ENCODE measurements around the gene VDR. TPM values are rescaled to one million over a fixed set of nuclear protein-coding genes. Genes with fewer than 3 reads are reported as not detected.

Gene VDR
- polyA plus RNA-seq, 6 donors from 2014 or later: 0.05 to 0.44 TPM; not detected in 4

DNA sequence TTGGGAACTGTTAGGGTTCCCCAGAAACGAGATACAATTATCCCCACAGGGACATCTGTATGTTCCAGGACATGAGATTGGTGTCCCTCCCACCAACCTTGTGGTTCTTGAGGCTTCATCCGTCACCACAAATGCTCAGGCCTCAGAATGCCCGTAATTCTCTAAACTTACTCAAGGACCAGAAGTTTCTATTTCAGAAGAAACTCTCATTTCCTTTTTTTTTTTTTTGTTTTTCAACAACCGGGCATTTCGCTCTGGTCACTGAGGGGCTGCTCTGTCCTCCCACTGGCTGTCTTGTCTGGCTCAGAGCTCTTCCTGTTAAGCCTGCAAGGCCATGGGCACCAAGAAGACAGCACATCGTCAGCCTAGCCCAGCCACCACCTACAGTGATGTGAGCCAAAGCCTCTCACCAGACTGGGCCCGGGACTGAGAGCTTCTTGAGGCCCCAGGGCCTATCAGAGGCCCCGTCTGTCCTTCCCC, 36.2 kb downstream of the VDR start:
- Mint-ChIP-seq H3K4me1 (peaks cover 35 to 43% (median 40%) of the 10 kb centered on the region in 3 donors), H3K27me3 (no peaks in the 10 kb centered on the region), H3K27ac (peak overlapping the region in 5 of 6 donors; percentile 11 to 92 (median 76)), H3K4me3 (peak overlapping the region in 6 of 8 donors; percentile 6 to 71 (median 36)), H3K36me3 (no peaks in the 10 kb centered on the region), H3K9me3 (no peaks in the 10 kb centered on the region)
- DNase-seq: no peak
- peak; percentile 48 to 63 for ATAC-seq (ENCODE audit: low read depth in 2 of 2)

DNA sequence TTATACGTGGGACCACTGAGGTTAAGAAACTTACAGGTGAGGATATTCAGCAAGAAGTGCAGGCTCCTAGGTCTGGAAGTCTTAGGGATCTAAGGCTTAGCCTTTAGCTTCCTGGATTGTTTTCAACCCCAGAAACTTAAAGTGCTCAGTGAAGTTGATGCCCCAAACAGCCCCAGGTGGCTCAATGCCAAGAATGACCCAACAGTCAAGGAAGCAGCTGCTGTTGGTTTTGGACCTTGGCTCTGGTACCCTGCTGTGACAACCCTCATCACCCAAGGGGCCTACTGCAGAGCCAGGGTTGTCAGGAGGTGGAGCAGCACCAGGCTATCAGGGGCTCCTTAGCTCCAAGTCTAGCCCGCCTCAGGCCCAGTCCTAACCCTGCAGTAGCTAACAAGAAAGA, 36.8 kb downstream of the VDR start:
- Mint-ChIP-seq H3K27ac (no peak overlapping the region), H3K27me3 (no peaks in the 10 kb centered on the region), H3K4me1 (peaks cover 34 to 43% (median 40%) of the 10 kb centered on the region in 3 donors), H3K4me3 (peak overlapping the region in 3 of 8 donors; percentile 9 to 71 (median 68)), H3K9me3 (no peaks in the 10 kb centered on the region), H3K36me3 (no peaks in the 10 kb centered on the region)
- DNase-seq: no peak
- ATAC-seq (ENCODE audit: low read depth in 2 of 2): no peak

DNA sequence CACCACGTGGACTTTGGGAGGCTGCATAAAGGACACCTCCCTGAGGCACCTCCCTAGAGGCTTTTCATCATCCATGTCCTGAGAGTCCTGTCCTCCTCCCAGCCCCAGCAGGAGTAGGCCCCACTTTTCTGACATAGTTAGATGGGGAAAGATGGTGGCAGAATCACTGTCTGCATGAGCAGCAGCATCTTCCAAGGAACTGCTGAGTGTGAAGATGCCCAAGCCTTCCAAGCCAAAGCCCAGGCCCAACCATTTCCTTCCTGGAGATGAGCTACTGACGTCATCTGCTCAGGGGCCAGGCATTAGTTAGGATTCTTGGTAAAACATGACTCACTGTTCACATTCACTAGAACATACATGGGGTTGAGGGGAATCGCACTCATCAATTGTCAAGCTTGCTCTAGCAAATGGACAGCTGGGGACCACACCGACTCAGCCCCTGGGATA, 37.3 kb downstream of the VDR start:
- no peak for DNase-seq

DNA sequence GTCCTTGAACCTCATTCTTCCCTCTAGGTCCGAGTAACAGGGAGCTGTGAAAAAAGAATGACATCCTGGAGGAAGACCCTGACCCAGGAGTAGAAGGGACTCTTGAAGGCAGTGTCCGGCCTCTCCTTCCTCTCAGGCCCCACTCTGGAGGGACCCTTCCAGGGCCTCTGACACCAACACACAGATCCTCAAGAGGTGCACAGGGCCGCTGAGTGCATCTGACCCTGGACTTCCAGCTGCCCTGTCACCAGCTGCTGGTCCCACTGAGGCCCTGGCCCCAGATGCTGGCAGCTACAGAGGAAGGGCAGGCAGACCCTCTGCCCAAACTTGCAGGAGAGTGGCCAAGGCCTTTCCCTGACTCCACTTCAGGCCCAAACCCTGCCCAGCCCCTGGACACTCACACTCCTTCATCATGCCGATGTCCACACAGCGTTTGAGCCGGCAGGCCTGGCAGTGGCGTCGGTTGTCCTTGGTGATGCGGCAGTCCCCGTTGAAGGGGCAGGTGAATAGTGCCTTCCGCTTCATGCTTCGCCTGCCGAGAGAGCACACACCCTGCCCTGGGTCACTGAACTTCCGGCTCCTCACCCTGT, 40.1 kb downstream of the VDR start:
- peak overlapping the region in 2 of 6 donors; percentile 76 to 79 for H3K27ac Mint-ChIP-seq
- H3K4me1 Mint-ChIP-seq: peaks cover 18 to 23% (median 21%) of the 10 kb centered on the region in 3 donors
- ATAC-seq (ENCODE audit: low read depth in 2 of 2): no peak
- H3K9me3 Mint-ChIP-seq: no peaks in the 10 kb centered on the region
- no peaks in the 10 kb centered on the region for H3K27me3 Mint-ChIP-seq
- no peak for DNase-seq
- H3K36me3 Mint-ChIP-seq: no peaks in the 10 kb centered on the region
- H3K4me3 Mint-ChIP-seq: no peak overlapping the region

More for the DNA sequence above, 37.3 kb downstream of the VDR start:
- peaks cover 33 to 43% (median 40%) of the 10 kb centered on the region in 3 donors for H3K4me1 Mint-ChIP-seq
- H3K9me3 Mint-ChIP-seq: no peaks in the 10 kb centered on the region
- H3K4me3 Mint-ChIP-seq: peak overlapping the region in 1 of 8 donors; percentile 47
- H3K27ac Mint-ChIP-seq: peak overlapping the region in 1 of 6 donors; percentile 21
- no peaks in the 10 kb centered on the region for H3K36me3 Mint-ChIP-seq
- no peaks in the 10 kb centered on the region for H3K27me3 Mint-ChIP-seq
- ATAC-seq (ENCODE audit: low read depth in 2 of 2): no peak

DNA sequence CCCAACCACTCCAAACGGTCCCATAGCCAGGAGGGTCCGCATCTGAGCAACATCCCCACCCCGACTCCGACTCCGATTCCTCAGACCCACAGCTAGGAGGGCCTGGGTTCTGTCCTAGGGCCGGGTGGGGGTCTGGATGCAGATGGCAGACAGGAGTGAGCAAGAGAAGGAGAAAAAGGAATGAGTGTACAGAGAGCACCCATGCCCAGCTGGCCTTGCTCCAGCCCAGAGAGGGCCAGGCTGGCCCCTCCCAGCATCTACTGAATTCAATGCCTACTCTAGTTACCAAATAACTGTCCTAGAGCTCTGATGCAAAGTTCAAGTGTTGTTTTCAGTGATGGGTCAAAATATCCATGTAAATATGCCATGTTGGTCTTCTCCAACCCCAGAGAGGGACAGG, 40.8 kb downstream of the VDR start:
- no peaks in the 10 kb centered on the region for H3K9me3 Mint-ChIP-seq
- H3K27me3 Mint-ChIP-seq: peaks cover 0 to 3% (median 0%) of the 10 kb centered on the region in 3 donors
- DNase-seq (no peak), ATAC-seq (ENCODE audit: low read depth in 2 of 2) (no peak)
- no peak overlapping the region for H3K27ac Mint-ChIP-seq
- peaks cover 12 to 17% (median 16%) of the 10 kb centered on the region in 3 donors for H3K4me1 Mint-ChIP-seq
- H3K36me3 Mint-ChIP-seq: no peaks in the 10 kb centered on the region
- H3K4me3 Mint-ChIP-seq: no peak overlapping the region

DNA sequence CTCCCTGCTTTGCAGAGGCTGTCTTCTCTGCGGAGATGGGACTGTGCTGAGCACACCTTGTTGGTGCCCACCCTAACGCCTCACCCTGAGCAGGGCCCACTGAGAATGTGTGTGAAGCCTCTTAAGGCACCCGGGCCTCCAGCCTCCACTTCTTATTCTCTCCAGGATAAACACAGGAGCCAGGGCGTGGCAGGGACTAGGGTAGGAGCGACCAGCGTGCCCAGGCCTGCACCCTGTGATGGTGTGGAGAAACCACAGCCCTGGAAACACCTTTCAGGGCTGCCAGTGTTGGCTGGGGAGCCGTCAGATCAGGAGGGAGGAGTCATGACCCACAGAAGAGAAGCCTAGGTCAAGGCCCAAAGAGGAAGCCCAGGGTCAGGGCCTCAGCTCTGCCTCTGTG, 41.3 kb downstream of the VDR start:
- Mint-ChIP-seq H3K4me3 (no peak overlapping the region), H3K9me3 (no peaks in the 10 kb centered on the region), H3K36me3 (no peaks in the 10 kb centered on the region), H3K4me1 (peaks cover 7 to 12% (median 10%) of the 10 kb centered on the region in 3 donors), H3K27me3 (peaks cover 0 to 3% (median 0%) of the 10 kb centered on the region in 3 donors), H3K27ac (no peak overlapping the region)
- no peak for DNase-seq
- ATAC-seq (ENCODE audit: low read depth in 2 of 2): no peak

DNA sequence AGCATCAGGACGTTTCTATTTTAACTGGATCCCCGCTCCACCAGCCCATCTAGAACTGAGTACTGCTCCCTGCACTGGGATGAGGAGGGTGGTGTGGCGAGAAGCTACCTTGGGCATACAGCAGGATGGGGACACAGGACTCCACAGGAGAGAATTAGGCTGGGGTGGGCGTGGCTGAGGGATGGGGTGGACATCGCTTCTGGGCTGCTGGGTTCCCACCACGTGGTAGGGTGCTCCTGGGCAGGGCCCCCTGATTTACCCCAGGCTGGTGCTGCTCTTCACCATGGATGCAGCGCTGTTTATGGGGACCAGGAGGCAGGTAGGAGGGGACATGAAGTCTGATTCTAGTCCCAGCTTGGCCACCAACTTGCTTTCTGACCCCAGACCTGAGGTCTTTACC, 41.9 kb downstream of the VDR start:
- H3K36me3 Mint-ChIP-seq: no peaks in the 10 kb centered on the region
- H3K27me3 Mint-ChIP-seq: peaks cover 0 to 3% (median 0%) of the 10 kb centered on the region in 3 donors
- no peak overlapping the region for H3K4me3 Mint-ChIP-seq
- H3K27ac Mint-ChIP-seq: no peak overlapping the region
- no peaks in the 10 kb centered on the region for H3K9me3 Mint-ChIP-seq
- H3K4me1 Mint-ChIP-seq: peaks cover 4 to 6% (median 4%) of the 10 kb centered on the region in 3 donors
- DNase-seq (no peak), ATAC-seq (ENCODE audit: low read depth in 2 of 2) (no peak)

DNA sequence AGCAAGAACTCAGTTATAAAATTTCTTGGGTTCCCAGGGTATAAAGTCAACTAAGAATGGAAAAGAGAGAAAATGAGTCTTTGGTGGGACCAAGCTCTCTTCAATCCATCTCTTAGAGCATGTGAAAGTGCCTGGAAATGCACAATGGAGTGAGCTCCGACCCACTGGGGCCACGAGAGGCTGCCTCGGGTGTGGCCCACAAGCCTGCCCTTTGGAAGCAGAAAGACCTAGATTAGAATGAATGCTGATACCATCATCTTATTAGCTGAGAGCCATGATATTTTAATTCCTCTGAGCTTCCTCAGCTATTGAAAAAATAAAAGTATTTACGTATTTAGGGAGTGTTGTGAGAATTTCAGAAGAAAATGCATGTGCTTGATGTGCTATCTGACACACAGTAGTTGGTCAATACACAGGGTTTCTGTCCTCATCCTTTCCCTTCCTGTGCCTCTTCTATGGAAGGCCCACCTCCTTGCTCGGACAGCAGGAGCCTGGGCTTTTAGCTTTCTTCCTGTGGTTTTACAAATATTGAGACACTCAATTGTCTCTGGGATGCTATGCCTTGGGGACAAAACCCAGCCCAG, 42.5 kb downstream of the VDR start:
- no peak for ATAC-seq (ENCODE audit: low read depth in 2 of 2)
- Mint-ChIP-seq H3K36me3 (no peaks in the 10 kb centered on the region), H3K27me3 (peaks cover 0 to 3% (median 0%) of the 10 kb centered on the region in 3 donors), H3K4me1 (peaks cover 0 to under 1% (median 0%) of the 10 kb centered on the region in 3 donors), H3K27ac (no peak overlapping the region), H3K4me3 (no peak overlapping the region), H3K9me3 (no peaks in the 10 kb centered on the region)
- DNase-seq: no peak

DNA sequence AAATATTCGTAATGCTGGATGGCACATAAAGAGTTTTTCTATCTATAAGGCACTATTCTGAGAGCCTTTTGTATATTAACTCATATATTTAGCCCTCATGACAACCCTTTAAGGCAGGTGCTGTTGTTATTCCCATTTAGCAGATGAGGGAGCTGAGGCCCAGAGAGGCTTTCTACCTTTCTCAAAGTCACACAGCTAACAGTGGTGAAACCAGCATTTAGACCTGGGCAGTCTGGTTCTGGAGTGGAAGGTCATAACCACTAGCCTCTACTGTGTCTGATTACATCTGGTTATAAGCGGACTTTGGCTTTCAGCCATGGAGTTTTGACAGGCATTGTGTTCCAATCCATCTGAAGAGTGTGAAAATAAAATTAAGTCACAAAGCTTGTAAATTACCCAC, 43.9 kb downstream of the VDR start:
- no peak overlapping the region for H3K27ac Mint-ChIP-seq
- H3K36me3 Mint-ChIP-seq: no peaks in the 10 kb centered on the region
- ATAC-seq (ENCODE audit: low read depth in 2 of 2): no peak
- H3K4me1 Mint-ChIP-seq: no peaks in the 10 kb centered on the region
- no peaks in the 10 kb centered on the region for H3K9me3 Mint-ChIP-seq
- H3K27me3 Mint-ChIP-seq: peaks cover 0 to 3% (median 0%) of the 10 kb centered on the region in 3 donors
- DNase-seq: no peak
- no peak overlapping the region for H3K4me3 Mint-ChIP-seq

DNA sequence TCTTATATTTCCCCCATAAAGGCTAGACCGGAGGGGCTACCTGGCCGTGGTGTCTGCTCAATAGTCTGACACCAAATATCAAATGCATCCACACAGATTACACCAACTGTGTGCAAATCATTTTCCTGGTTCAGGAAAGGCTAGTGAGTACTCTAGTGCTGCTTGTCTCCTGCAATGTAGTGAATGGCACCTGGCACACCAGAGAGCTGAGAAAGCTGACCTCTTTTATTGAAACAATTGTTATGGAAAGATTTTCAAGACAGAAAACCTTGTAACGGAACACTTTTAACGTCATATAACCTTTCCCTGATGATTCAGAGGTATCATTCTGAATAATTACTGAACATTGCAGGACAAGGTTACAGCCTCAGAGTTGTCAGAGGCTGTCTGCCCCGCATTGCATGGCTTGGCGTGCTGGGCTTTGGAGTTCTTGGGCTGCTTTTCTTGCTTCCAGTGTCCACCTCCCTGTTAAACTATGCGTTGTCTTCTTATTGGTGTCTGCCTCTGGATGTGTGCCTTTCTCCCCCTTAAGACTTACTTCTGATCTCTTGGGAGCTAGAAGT, 44.4 kb downstream of the VDR start:
- ATAC-seq (ENCODE audit: low read depth in 2 of 2) (no peak), DNase-seq (no peak)
- Mint-ChIP-seq H3K9me3 (no peaks in the 10 kb centered on the region), H3K36me3 (no peaks in the 10 kb centered on the region), H3K4me3 (no peak overlapping the region), H3K27ac (no peak overlapping the region), H3K4me1 (no peaks in the 10 kb centered on the region), H3K27me3 (peaks cover 0 to 3% (median 0%) of the 10 kb centered on the region in 3 donors)

DNA sequence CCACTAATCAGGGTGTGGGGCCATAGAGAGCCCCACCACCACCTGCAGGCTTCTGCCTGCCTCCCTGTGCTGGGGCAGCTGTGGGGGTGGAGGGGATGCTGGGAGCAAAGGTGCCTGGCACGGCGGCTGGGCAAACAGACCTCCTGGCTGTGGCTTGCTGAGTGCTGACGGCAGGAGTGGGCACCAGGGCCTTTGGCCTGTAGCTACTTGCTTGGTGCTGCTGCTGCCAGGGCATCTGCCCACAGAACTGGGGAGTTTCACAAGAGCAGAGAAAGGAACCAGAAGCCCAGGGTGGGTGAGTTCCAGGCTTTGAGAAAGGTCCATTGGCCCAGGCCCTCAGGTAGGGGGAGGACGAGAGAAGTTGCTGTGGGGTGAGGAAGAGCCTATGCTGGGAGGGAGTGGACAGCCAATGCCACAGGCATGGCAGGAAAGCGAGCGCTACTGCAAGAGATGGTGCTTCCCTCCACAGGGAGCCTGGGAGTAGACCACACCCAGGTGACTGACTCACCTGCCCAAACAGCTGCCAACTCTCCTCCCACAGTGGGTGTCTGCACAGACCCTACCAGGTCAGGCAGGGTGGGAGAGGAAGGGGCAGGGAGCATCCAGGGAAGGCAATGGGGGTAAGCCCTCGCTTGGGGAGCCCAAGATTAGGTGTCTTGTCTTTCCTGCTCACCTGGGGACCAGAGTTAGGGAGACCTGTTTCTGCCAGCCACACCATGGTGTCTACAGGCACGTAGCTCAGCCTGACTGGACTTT, 46.1 kb downstream of the VDR start:
- Mint-ChIP-seq H3K36me3 (no peaks in the 10 kb centered on the region), H3K27ac (no peak overlapping the region)

DNA sequence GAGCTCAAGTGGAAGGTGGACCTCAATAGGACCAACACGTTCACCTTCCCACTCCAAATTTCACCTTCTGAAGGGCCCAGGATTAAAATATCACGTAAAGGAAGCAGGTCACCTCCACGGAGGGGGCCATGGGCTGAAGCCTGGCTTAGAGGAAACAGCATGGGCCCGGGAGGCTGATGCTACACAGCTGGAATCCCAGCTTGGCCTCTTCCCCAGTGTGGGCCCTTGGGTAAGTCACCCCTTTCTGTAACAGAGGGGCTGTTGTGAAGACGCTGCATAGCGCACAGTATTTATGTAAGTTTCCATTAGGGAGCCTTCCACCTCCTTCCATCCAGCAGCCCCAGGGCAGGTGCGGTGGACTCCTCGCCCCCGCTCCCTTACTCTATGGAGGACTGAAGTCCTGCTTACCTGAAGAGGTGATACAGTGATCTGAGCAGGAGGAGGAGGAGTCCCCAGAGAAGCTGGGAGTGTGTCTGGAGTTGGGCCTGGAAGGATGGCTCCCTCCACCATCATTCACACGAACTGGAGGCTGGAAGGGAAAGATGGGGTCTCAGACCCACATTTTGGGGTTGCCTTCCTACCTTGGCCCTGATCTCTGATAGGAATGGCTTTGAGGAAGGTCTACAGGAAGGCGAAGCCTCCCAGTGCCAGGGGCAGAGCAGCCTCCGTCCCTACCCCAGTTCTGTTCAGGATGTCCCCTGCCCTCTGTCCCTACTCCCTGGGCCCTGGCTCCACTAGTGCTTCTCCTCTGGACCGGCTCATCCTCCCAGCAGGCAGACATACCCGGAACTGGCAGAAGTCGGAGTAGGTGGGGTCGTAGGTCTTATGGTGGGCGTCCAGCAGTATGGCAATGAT, 47.8 kb downstream of the VDR start:
- Mint-ChIP-seq H3K36me3 (no peaks in the 10 kb centered on the region), H3K4me3 (no peak overlapping the region), H3K27ac (no peak overlapping the region), H3K9me3 (no peaks in the 10 kb centered on the region), H3K27me3 (peaks cover 0 to 3% (median 0%) of the 10 kb centered on the region in 3 donors), H3K4me1 (no peaks in the 10 kb centered on the region)
- DNase-seq (no peak), ATAC-seq (ENCODE audit: low read depth in 2 of 2) (no peak)

More for the DNA sequence above, 46.1 kb downstream of the VDR start:
- no peak for DNase-seq
- no peak overlapping the region for H3K4me3 Mint-ChIP-seq
- no peaks in the 10 kb centered on the region for H3K9me3 Mint-ChIP-seq
- peaks cover 0 to 3% (median 0%) of the 10 kb centered on the region in 3 donors for H3K27me3 Mint-ChIP-seq
- ATAC-seq (ENCODE audit: low read depth in 2 of 2): no peak
- H3K4me1 Mint-ChIP-seq: no peaks in the 10 kb centered on the region

DNA sequence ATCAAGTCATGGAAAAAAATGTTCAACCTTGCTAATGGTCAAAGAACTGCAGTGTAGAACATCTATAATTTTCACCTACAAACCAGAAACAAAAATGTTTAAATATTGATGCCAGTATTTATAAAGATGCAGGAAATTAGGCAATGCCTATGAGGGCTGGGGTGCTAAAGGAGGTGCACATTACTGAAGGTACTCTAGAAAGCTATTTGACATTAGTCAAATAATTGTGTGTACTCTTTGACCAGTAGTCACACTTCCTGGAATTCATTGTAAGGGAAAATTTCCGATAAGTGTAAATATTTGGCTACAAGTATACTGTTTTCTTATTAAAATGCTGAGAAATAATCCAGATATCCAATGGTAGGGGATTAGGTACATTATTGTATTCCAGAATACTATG, 48.7 kb downstream of the VDR start:
- DNase-seq (no peak), ATAC-seq (ENCODE audit: low read depth in 2 of 2) (no peak)
- no peaks in the 10 kb centered on the region for H3K36me3 Mint-ChIP-seq
- H3K4me3 Mint-ChIP-seq: no peak overlapping the region
- no peaks in the 10 kb centered on the region for H3K9me3 Mint-ChIP-seq
- peaks cover 0 to 3% (median 0%) of the 10 kb centered on the region in 3 donors for H3K27me3 Mint-ChIP-seq
- H3K27ac Mint-ChIP-seq: no peak overlapping the region
- no peaks in the 10 kb centered on the region for H3K4me1 Mint-ChIP-seq

Measured in naive B cell (primary cell).